H1 (cell line): ENCODE data around the gene PINLYP.

Experiments
- CHD7 ChIP-seq: fragments of 300-600 bp; sonication (generic); IDR thresholded peaks from 2 replicates; pipeline ENCODE4 v1.7.1; 2012; ENCODE audit warnings: low read length, moderate library complexity, mild to moderate bottlenecking, inconsistent platforms; ENCODE audit not compliant: insufficient replicate concordance
- CREB1 ChIP-seq: IDR thresholded peaks from 2 replicates; pipeline ENCODE4 v1.6.1; 2012; ENCODE audit warnings: inconsistent platforms
- CTCF ChIP-seq, 3 experiments: IDR thresholded peaks; 1 replicate in 2 of 3; 2 replicates in 1 of 3; pipeline versions ENCODE4 v1.5.1 to v1.6.1; 2011; ENCODE audit warnings: low read length in 3 of 3, mild to moderate bottlenecking in 3 of 3, inconsistent platforms in 2 of 3, low read depth in 1 of 3, moderate library complexity in 1 of 3; ENCODE audit not compliant: insufficient read depth in 1 of 3; ENCODE audit errors: control extremely low read depth in 1 of 3
- EGR1 ChIP-seq: IDR thresholded peaks from 2 replicates; pipeline ENCODE4 v1.6.1; 2011; ENCODE audit warnings: low read depth, low read length, borderline replicate concordance
- JUN ChIP-seq: IDR thresholded peaks from 2 replicates; pipeline ENCODE4 v1.6.1; 2011; ENCODE audit warnings: low read depth, mild to moderate bottlenecking, improper control_type of control experiment, low read length
- KDM5A ChIP-seq: fragments of 200-600 bp; IDR thresholded peaks from 2 replicates; pipeline ENCODE4 v1.7.1; 2012; ENCODE audit warnings: mild to moderate bottlenecking, low read length, inconsistent platforms, mixed read lengths
- POLR2A ChIP-seq, 2 experiments: IDR thresholded peaks; 1 replicate in 1 of 2; 2 replicates in 1 of 2; pipeline ENCODE4 v1.6.1; 2011; ENCODE audit warnings: low read depth in 2 of 2, low read length in 2 of 2, mild to moderate bottlenecking in 2 of 2; ENCODE audit errors: control extremely low read depth in 1 of 2
- POLR2AphosphoS5 ChIP-seq: IDR thresholded peaks from 2 replicates; pipeline ENCODE4 v1.6.1; 2011; ENCODE audit warnings: low read depth, low read length
- RNF2 ChIP-seq: fragments of 200-900, 300-1000 bp; sonication (generic); IDR thresholded peaks from 2 replicates; pipeline ENCODE4 v1.7.1; 2016; ENCODE audit warnings: borderline replicate concordance, low read depth, mild to moderate bottlenecking, antibody characterized with exemption, low read length; ENCODE audit not compliant: poor library complexity, severe bottlenecking; ENCODE audit errors: missing control alignments
- TAF7 ChIP-seq: optimal IDR thresholded peaks from 2 replicates; pipeline ENCODE3; 2011; ENCODE audit warnings: low read depth, mild to moderate bottlenecking, inconsistent platforms, low read length, moderate library complexity, borderline replicate concordance
- YY1 ChIP-seq: IDR thresholded peaks from 2 replicates; pipeline ENCODE4 v1.6.1; 2011; ENCODE audit warnings: low read depth, mild to moderate bottlenecking, low read length

GRCh38 chr19:43589277-43589676 is 13.7 kb downstream of the PINLYP start:
- TF ChIP-seq CTCF (IDR thresholded peaks at IDR 0.05; ENCODE audit: control extremely low read depth in 1 of 3, insufficient read depth in 1 of 3, low read depth in 1 of 3, low read length in 3 of 3) (no peak), YY1 (no peak), CREB1 (no peak), POLR2AphosphoS5 (no peak), EGR1 (no peak), RNF2 (no peak), CHD7 (no peak), JUN (no peak), TAF7 (no peak), KDM5A (no peak), POLR2A (IDR thresholded peaks at IDR 0.05; ENCODE audit: control extremely low read depth in 1 of 2, low read depth in 2 of 2, low read length in 2 of 2) (no peak)
